HG02763 (cell line): ENCODE measurements around the gene XRN2.

Source experiments
- ATAC-seq: cut with Tn5 transposase; IDR thresholded peaks from one replicate; pipeline ENCODE4 v1.9.1; 2021; ENCODE audit warnings: mild to moderate bottlenecking, moderate library complexity; ENCODE audit not compliant: unreplicated experiment

The XRN2 gene

GRCh38 chr20:21384308-21384892 is 81.3 kb downstream of the XRN2 start:
- no peak for ATAC-seq

GRCh38 chr20:21386111-21386510 is 83.0 kb downstream of the XRN2 start:
- ATAC-seq = no peak

GRCh38 chr20:21387528-21387927 is 84.4 kb downstream of the XRN2 start:
- no peak for ATAC-seq

GRCh38 chr20:21388566-21388965 is 85.4 kb downstream of the XRN2 start:
- ATAC-seq = no peak

- ATAC-seq = no peak
Measured at GRCh38 chr20:21389368-21389767, 86.2 kb downstream of the XRN2 start.

- no peak for ATAC-seq
Measured at GRCh38 chr20:21390768-21391167, 87.6 kb downstream of the XRN2 start.

GRCh38 chr20:21391185-21391971 is 88.2 kb downstream of the XRN2 start:
- no peak for ATAC-seq

- no peak for ATAC-seq
Measured at GRCh38 chr20:21391972-21392352, 88.8 kb downstream of the XRN2 start.

GRCh38 chr20:21393166-21393565 is 90.0 kb downstream of the XRN2 start:
- no peak for ATAC-seq

- ATAC-seq = no peak
Measured at GRCh38 chr20:21393816-21394519, 90.8 kb downstream of the XRN2 start.

- ATAC-seq = no peak
Measured at GRCh38 chr20:21394551-21394950, 91.4 kb downstream of the XRN2 start.

- ATAC-seq = no peak
Measured at GRCh38 chr20:21395051-21395665, 92.0 kb downstream of the XRN2 start.

- ATAC-seq = no peak
Measured at GRCh38 chr20:21395666-21396598, 92.8 kb downstream of the XRN2 start.

GRCh38 chr20:21396599-21397340 is 93.6 kb downstream of the XRN2 start:
- ATAC-seq = no peak

GRCh38 chr20:21397341-21398108 is 94.4 kb downstream of the XRN2 start, which contains the start of gene NKX2-4:
NKX2-4 (minus strand) TSS chr20:21397526; CDS start chr20:21397399, 127 bp downstream.
- ATAC-seq = no peak

- no peak for ATAC-seq
Measured at GRCh38 chr20:21398109-21399004, 95.2 kb downstream of the XRN2 start.

- no peak for ATAC-seq
Measured at GRCh38 chr20:21399005-21399475, 95.9 kb downstream of the XRN2 start.

GRCh38 chr20:21411725-21412124 is 108.6 kb downstream of the XRN2 start:
- no peak for ATAC-seq
